Muscle of back (tissue), 11 donors: ENCODE results near the gene BCLAF1. TPM values are rescaled to one million over a fixed set of nuclear protein-coding genes. Genes with fewer than 3 reads are reported as not detected.
"Not testable (repeated sequence)": the region's sequence is repeated elsewhere in the genome, so short reads cannot be mapped to it uniquely, and the experiment has no call there.

Experiments
- DNase-seq, 3 donors: peaks; one replicate each; pipeline versions ENCODE4 v3.0.0 to v3.0.0-alpha.2; 2013
- polyA plus RNA-seq, 10 donors: library from polyadenylated mRNA; unstranded; fragments of 120-200 nt; gene quantifications; one replicate each; pipeline ENCODE4 v1.2.1, GENCODE V29; 2013; ENCODE audit not compliant: insufficient read length in 10 of 10

Gene BCLAF1
- polyA plus RNA-seq, 10 donors: 103 to 159 (median 124) TPM

DNA sequence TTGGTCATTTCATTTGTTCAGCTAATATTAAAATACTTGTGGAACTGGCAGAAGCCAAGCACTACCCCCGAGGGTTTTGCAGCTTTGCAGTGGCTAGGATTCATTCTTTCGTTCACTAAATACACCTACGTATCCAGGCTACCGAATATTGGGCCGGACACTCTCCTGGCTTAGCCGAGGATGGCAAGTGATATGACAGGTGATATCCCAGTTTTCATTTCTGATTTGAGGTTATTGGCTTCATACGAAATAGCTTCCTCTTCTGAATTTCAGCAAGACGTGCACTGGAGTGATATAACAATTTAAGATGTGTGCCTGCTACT lies 39.0 kb downstream of the BCLAF1 start:
- DNase-seq: no peak

DNA sequence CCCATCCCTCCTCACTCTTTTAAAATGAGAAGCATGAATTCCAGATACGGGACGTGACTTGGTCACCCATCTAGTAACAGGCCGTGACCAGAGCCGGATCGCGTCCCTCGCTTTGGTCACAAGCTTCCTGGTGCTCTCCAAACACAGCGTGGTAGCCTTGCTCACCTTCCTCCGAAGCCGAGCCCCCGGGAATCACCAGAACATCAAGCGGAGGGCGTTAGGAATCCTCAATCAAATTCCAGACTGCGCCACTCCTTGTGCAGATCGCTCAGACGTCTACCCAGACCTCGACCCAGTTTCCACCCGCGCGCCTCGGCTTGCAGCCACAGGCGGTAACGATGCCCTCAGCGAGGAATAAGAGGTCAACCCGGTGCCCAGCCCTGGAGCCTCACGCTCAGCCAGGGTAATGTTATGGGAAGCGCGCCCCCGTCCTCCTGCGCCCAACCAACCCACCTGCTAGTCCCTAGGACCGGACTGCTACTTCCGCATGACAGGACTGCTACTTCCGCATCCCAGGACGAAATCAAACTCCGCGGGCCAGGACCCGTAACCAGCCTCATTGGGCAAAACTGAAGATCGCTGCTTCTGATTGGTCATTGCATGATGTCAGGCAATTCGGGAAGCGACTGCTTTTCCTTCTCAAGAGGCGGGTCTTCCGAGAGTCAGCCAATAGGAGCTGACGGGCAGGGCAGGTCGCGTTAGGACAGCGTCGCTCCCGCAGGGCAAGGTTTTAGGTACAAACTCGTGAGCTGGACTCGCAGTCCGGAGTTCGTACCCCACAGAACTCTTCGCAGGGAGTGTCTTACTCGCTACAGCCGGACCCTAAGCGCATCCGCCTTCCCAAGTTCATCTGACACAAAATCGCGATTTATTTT lies 39.6 kb downstream of the BCLAF1 start, which contains the start of gene MTFR2:
MTFR2 (minus strand) TSS at position 501 of the 875 bp plus-strand sequence. CDS start 1,212 bp downstream, outside the sequence.
- peak; percentile 97 to 99 (median 98) for DNase-seq

DNA sequence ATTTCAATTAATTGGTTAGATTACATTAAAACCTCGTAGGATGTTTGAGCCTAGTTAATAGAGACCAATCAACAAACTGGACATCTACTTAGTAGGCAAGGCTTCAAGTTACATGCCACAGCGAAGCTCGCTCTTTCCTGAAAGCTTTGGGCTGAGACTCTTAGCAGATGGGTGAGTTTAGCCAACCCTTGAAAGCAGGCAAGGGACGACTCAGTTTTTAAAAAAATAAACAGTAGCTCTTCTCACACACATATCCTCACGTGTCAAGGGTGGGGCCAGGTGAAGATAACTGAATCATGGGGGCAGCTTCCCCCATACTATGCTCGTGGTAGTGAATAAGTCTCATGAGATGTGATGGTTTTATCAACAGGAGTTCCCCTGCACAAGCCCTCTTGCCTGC lies 40.3 kb downstream of the BCLAF1 start:
- DNase-seq: no peak

DNA sequence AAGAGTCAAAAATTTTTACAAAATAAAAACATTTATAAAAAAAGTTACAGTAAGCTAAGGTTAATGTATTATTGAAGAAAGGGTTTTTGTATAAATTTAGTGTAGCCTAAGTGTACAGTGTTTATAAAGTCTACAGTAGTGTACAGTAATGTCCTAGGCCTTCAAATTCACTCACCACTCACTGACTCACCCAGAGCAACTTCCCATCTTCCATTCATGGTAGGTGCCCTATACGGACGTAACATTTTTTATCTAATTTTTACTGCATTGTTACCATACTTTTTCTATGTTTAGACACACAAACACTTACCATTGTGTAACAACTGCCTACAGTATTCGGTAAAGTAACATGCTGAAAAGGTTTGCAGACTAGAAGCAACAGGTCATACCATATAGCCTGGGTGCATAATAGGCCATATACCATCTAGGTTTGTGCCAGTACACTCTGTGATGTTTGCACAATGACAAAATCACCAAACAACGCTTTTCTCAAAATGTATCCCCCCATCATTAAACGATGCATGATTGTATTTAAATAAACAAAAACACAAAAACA lies 45.5 kb downstream of the BCLAF1 start:
- no peak for DNase-seq

DNA sequence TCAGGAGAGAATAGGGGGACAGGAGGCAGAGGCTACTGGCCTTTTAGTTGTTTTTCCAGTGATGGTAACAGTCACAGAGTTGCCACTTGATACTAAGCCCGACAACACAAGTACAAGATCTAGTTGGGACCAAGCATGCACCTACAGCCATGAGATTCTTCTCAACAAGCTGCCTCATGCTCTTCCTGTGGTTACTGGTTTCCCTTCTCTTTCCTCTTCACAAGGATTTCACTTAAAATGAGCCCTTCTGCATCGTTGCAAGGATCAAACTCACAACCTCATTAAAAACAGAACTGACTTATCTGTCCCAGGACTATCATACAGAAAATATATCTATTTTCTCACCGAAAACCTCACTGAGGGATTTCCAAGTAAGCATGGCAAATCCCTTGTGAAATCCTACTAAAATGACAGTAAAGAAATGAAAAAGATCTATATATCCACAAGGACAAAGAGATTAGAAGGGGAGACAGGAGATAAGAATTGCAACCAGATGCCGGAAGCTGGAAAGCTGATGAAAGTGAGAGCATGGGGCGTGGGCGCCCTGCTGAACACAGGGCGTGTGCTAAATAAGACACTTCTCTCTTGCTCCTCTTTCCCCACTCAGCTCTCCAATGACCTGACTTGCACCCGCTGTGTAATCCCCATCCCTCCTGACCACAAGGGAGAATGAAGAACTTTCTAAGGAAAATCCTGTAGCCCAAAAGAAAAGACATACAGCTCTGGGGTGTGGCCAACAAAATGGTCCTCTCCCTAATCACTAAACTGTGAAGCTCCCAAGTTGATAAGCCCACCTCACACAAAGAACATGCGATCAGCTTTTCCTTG lies 53.0 kb downstream of the BCLAF1 start:
- DNase-seq: no peak

DNA sequence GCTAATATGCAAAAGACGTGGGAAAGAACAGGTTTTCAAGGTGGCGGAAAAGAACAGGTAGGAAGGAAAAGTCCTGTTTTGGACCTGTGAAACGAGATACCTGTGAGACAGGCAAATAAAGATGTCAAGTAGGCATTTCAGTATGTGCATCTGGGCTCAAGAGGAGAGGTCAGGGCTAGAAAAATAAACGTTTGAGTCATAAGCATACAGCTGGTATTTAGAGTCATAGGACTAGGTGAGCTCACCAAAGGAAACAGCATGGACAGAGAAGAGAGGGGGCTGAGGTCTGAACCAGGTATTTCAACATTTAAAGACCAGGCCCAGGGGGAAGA lies 54.4 kb downstream of the BCLAF1 start:
- DNase-seq: no peak

DNA sequence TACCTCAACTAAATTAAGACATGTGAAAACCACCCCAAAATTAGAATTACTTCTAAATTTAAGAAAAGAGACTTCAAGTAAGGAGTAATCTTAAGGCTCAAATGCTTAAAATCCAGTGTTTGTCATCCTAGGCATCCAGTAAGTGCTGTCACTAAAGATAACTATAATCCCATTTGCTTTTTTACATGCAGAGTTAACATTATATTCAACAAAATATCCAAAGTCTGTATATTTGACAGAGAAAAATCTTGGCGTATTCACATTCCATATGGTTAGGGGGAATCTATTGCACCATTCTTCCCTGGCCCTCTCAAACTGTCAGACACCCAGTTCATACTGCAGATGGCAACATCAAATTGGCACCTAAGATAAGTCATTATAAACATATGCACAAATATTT lies 56.9 kb downstream of the BCLAF1 start:
- DNase-seq: no peak

DNA sequence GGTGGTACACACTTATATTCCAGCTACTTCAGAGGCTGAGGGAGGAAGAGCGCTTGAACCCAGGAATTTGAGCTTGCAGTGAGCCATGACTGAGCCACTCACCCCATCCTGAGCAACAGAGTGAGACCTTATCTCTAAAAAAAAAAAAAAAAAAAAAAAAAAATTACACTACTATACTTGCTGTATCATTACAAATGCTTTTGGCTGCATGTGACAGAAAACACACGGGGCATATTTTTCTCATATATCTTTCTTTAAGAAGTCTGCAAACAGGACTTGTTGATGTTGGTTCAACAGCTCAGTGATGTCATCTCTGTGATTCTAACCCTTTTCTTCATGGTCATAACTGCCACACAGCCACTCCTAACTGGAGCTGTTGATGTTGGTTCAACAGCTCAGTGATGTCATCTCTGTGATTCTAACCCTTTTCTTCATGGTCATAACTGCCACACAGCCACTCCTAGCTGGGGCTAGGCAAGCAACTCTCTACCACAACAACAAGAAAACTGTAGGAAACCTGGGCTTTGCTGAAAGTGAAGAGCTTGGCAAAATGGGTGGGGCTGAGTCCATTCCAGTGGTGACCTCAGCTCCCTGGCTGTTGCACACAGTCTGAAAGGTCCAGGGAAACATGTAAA lies 59.3 kb downstream of the BCLAF1 start:
- no peak for DNase-seq

DNA sequence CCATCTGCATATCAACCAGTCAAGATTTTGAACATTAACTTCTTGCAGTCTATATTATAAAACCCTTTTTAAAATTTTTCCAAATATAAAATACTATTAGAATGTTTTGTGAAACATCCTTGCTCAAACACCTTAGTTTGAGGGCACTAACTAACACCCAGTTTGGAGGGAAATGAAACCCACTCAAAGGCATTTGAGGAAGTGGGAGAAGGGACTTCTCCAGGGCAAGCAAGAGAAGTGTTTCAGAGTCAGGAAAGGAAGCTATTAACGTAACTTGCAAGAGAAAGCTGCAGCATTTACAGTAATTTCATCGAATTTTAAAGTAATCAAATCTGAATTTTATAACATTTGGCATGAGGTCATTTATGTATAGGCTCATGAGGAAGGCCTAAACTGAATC lies 60.8 kb downstream of the BCLAF1 start:
- DNase-seq: no peak

DNA sequence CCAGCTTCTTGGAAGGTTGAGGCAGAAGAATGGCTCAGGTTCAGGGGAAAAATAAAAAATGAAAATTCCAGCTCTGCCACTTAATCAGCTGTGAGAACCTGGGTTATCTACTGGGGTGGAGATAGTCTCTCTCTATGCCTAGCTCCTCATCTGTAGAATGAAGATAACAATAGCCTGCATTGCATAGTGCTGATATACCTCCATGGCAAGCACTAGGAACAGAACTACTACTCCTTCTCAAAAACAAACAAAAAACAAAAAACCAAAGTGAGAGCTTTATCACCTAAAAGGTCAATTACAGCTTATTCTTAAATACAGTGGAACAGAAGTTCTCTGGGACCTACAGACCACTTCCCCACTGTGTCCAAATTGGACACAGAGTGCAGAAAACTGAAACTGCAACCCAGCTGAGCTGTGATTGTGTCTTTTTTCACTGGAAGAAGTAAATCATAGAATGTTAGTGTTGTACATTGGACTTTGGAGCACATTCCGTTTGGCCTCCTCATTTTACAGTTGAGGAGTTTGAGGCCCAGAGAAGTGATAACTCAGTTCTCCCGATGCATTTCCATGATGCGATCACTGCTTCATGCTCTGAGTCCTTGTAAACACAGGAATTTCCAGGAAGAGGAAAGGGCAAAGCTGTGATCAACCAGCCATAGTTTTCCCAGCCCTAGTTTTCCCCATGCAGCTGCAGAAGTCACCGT lies 62.8 kb downstream of the BCLAF1 start:
- DNase-seq: peak in 1 of 3 donors; percentile 52

DNA sequence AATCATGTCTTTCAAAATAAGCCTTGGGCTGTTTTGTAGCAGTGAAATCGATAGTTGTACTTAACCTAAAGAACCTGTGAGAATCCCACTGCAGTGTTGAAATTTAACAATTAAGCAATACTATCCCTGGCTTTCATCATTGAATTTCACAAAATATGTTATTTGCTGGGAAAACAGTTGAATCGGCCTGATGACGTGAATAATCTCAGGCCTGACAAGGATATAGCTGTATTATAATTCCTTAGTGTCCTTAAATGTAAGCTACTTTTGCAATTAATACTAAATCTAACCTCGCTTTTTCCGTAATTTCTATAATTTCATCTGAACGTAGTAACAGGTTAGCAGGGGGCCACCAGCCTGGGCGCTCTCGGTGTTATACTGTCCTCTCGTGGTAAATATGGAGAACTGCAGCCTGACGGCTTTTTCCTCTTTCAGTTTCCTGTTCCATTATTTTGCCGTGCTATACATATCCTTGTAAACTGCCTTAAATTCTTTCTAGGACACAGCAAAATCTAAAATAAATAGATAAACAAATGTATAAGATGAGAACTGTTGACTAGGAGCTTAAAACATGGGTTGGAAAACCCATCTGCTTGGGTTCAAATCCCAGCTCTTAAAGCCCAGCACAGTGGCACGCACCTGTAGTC lies 63.5 kb downstream of the BCLAF1 start:
- DNase-seq: peak; percentile 56 to 82 (median 75)

DNA sequence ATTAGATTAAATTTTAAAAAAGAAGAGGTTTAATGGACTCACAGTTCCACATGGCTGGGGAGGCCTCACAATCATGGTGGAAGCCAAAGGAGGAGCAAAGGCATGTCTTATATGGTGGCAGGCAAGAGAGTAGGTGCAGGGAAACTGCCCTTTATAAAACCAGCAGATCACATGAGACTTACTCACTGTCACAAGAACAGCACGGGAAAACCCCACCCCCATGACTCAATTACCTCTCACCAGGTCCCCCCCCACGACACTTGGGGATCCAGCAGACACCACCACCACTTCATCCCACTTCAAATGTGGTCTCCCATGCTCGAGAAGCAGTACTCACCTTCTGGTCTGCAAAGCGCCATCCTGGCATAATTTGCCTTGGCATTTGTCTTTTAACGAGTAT lies 64.2 kb downstream of the BCLAF1 start:
- no peak for DNase-seq

DNA sequence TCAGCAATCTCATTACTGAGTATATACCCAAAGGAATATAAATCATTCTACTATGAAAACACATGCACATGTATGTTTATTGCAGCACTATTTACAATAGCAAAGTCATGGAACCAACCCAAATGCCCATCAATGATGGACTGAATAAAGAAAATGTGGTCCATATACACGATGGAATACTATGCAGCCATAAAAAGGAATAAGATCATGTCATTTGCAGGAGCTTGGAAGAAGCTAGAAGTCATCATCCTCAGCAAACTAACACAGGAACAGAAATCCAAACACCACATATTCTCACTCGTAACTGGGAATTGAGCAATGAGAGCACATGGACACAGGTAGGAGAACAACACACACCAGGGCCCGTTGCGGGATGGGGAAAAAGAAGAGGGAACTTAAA lies 64.7 kb downstream of the BCLAF1 start:
- not testable (repeated sequence) for DNase-seq

DNA sequence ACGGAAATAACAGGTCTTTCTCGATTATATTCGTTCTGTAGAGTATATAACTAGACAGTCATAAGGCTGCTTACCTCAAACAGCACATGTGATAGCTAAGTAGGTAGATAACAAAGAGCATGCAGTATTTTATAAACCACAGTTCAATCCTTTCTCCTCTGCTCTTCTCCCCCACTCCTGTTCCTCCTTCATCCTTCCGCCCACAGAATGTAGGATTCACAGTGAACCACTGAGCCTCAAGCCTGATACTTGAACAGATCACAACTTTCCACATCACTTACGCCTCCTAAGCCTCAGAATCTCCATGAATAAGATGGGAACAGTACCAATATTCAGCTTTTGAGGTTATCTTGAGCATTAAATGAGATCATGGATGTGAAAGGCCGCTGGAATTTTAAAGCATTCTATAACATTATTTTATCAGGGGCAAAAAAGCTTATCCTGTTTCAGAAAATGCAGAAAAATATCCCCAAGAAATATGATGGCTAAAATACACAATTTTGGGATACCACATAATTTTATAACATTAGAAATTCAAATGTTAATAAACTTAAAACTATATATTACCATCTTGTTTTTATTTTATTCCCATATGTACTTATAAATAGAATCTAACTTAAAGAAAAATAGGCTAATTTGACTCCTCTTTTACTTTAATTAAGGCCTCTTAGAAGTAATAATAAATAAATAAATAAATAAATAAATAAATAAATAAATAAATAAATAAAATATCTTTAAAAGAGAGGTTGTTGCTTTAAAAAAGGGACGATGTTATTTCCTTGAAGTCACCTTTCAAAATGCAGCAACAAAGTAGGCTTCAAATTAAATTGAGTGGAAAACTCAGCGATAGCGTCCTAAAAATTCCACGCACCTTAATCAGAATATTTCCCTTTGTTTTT lies 72.9 kb downstream of the BCLAF1 start:
- no peak for DNase-seq

DNA sequence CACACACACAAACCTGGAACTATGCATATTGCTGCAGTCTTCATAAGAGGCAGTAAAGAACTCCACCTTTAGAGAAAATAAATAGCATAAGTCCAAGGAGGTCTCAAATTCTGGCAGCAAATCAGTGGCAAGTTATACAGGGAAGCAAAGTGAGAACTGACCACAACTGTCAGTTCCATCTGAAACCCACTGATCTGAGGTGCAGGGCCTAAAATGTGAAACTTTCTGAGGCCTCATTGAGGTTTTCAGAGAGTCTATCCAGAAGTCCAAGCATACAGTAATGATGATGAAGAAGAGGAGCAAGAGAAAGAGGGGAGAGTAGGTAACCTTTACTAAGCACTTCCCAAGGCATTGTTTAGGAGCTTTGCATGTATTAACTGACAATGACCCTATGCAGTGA lies 75.8 kb downstream of the BCLAF1 start:
- no peak for DNase-seq

DNA sequence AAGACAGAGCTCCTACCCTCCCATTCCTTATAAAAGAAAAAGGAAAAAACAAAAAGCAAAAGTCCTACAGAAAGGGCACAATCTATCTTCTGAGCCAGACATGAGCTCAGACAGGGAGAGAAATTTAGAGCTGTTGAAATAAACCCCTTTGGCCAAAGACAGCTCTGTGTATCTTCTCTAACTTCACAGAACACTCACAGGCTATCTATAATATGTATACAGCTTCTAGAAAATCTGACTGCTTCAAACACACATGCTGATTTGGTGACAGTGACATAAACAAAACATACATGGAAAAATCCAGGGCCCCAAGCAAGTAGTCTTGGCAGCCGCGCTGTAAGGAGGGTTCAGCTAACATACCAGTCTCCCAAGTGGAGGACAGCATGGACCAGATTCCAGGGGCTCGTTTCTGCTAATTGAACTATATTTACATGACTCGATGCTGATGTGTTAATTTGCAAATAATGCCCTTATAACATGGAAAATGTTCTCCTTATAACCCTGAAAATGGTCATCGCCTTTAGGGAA lies 76.6 kb downstream of the BCLAF1 start:
- no peak for DNase-seq

DNA sequence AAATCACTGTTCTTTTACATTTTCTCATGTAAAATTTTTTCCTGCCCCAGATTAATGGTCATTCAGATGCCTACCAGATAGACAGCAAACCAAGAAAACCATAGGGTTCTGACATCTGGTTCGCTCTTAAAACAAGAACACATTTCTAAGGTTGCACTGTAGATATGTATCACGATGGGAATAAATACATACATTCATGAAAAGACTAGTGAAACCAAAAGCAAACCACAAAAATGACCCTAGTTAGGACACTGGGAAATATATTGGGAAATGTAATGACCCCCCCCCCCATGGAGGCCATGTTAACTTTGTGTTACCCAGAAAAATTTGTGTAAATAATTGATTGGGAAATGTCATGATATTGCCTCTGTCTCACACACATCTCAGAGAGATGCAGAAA lies 77.0 kb downstream of the BCLAF1 start:
- no peak for DNase-seq

DNA sequence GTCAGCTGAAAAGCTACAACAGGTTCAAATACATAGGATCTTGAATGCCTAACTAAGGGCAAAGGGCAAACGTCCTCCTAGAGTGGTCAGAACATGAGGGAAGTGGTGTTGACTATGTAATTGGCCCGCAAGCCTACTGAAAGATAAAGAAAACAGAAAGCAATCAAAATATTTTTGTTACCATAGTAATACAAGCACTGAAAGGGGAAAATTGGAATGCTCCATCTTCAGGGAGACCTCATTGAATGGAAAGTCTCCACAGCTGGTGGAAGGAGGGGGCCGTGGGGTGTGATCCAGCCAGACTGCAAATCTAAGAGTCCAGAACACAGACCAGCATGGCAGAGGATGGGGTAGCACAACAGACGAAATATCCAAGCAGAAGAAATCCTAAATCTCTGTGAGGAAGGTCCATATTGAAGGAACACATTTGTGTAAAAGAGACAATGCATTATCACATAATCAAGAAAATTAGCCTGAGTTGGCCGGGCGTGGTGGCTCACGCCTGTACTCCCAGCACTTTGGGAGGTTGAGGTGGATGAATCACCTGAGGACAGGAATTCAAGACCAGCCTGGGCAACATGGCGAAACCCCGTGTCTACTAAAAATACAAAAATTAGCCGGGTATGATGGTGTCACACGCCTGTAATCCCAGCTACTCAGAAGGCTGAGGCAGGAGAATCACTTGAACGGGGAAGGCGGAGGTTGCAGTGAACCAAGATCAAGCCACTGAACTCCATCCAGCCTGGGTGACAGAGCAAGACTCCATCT lies 79.1 kb downstream of the BCLAF1 start:
- peak; percentile 20 to 64 (median 49) for DNase-seq

DNA sequence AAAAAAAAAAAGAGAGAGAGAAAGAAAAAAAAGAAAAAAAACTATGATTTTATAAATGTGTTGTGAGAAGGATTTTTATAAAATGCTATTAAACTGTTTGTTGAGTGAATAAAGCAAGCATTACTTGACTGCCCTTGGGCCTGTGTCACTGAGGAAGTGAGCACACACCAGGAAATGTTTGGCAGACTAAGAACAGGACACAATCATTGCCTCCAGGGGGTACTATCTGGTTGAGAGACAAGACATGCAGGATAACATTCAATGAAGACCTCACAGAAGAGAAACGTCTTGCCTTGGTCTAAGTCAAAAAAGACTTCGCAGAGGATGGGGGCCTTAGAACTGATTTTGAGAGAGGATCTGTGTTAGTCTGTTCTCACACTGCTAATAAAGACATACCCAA lies 80.2 kb downstream of the BCLAF1 start:
- no peak for DNase-seq
